ENCODE results near the gene PTCRA.

DNA sequence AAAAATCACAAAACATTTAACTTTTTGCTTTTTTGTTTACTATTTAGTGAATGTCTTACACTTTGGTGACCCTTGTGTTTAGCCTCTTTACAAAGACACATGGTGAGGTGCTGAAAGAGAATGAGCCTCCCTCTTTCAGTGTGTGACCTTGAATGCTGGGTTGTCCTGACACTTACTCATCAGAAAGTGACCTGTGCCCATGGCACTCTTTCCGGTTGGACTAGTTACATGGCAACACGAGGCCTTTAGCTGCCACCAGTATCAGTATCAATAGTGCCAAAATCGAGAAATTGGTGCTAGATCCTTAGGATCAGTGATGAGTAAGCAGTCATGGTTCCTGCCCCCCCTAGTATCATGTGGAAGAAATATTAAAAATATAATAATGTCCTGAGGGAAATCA, 38.2 kb upstream of the PTCRA start:
- TF ChIP-seq, protein P1, sequence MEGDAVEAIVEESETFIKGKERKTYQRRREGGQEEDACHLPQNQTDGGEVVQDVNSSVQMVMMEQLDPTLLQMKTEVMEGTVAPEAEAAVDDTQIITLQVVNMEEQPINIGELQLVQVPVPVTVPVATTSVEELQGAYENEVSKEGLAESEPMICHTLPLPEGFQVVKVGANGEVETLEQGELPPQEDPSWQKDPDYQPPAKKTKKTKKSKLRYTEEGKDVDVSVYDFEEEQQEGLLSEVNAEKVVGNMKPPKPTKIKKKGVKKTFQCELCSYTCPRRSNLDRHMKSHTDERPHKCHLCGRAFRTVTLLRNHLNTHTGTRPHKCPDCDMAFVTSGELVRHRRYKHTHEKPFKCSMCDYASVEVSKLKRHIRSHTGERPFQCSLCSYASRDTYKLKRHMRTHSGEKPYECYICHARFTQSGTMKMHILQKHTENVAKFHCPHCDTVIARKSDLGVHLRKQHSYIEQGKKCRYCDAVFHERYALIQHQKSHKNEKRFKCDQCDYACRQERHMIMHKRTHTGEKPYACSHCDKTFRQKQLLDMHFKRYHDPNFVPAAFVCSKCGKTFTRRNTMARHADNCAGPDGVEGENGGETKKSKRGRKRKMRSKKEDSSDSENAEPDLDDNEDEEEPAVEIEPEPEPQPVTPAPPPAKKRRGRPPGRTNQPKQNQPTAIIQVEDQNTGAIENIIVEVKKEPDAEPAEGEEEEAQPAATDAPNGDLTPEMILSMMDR (IDR thresholded peaks at IDR 0.05) = no peak
- no peak for TF ChIP-seq POLR2AphosphoS5 (IDR thresholded peaks at IDR 0.05)

Data from suprapubic skin (tissue), 3 donors.